NCI-H2107 treated with DMSO at 0.1 percent for 48 hours (cell line): ENCODE data around the gene MICU1.
"Not testable (repeated sequence)": the region's sequence is repeated elsewhere in the genome, so short reads cannot be mapped to it uniquely, and the experiment has no call there.

Experiments
- DNase-seq: peaks from one replicate; lab custom pipeline; 2025; ENCODE audit not compliant: unreplicated experiment; lab: John Stamatoyannopoulos, UW

Gene MICU1

GRCh38 chr10:72455889-72456595 lies 169.8 kb downstream of the MICU1 start:
- no peak for DNase-seq

DNA sequence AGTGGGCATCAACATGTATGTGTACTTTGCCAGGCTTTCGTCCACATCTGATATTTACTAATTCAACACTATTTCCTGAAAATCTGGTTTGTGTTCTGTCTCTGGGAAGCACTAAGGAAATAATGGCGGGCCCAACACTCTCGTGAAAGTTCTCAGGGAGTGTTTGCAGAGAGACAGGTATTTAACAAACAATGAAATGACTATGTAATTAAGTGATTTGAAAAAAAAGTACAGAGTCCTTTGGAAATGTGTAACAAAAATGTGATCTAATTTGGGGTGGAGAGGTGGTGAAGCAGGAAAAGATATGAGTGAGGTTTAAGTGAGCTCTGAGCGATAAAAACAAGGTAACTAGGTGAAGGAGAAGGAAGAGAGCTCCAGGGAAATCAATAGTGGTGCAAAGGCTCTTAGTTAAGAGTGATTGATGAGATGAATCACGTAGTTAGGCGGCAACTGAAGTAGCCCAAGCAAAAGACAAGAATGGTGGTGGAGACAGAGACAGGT lies 175.9 kb downstream of the MICU1 start:
- no peak for DNase-seq

GRCh38 chr10:72445851-72446250 lies 180.0 kb downstream of the MICU1 start:
- DNase-seq: no peak

DNA sequence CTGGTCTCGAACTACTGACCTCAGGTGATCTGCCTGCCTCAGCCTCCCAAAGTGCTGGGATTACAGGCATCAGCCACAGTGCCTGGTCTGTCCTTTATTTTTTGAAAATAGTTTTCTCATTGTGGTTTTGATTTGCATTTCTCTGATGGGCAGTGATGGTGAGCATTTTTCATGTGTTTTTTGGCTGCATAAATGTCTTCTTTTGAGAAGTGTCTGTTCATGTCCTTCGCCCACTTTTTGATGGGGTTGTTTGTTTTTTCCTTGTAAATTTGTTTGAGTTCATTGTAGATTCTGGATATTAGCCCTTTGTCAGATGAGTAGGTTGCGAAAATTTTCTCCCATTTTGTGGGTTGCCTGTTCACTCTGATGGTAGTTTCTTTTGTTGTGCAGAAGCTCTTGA lies 182.9 kb downstream of the MICU1 start:
- not testable (repeated sequence) for DNase-seq

DNA sequence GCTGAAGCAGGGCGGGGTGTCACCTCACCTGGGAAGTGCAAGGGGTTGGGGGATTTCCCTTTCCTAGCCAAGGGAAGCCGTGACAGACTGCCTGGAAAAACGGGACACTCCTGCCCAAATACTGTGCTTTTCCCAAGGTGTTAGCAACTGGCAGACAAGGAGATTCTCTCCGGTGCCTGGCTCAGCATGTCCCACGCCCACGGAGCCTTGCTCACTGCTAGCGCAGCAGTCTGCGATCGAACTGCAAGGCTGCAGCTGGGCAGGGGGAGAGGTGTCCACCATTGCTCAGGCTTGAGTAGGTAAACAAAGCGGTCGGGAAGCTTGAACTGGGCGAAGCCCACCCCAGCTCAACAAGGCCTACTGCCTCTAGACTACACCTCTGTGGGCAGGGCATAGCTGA lies 190.3 kb downstream of the MICU1 start:
- no peak for DNase-seq

DNA sequence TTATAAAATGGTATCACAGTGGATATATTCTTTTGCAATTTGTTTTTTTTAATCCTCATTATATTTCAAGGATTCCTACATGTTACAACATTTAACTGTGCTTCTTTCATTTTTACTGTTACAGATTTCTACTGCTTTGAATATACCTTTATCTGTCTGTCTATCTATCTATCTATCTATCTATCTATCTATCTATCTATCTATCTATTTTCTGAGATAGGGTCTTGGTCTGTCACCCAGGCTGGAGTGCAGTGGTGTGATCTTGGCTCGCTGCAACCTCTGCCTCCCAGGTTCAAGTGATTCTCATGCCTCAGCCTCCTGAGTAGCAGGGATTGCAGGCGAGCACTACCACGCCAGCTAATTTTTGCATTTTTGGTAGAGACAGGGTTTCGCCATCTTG lies 194.9 kb downstream of the MICU1 start:
- not testable (repeated sequence) for DNase-seq

DNA sequence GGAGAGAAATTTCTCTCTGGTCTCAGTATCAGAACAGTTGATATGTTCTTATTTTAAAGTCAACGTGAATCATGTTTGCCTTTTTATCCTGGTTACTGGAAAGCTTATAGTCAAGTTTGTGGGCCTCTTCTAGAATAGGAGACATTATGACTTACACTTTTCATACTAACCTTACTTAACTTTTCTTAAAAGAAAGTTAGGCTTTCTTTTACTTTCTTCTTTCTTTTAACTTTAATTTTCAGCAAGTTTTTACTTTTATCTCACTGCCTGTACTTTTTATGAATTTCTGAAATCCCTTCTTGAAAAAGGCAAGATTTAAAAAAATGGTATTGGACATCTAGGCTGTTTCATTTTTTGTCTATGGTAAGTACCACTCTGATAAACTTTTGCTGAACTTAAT lies 195.9 kb downstream of the MICU1 start:
- no peak for DNase-seq

- no peak for DNase-seq
These were observed 198.9 kb downstream of the MICU1 start for GRCh38 chr10:72426986-72427385.

DNA sequence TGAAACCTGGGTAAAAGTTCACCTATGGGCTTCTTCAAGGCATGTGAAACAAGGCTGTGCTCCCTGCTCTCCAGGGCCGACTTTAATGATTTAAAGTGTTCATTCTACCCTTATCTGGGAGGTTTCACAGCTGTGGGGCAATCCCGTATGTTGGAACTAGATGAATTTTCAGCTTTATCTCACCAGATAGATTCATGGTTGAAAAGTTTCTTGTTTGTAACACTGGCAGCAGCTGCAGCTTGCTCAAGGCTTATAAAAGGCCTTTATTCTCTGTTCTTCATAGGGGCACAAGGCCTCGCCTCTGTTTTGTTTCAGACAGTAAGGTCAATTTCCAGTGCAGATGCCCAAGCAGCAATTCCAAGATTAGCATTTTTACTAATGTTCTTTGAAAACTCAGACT lies 200.7 kb downstream of the MICU1 start:
- DNase-seq: no peak

- DNase-seq: no peak
These were observed 201.3 kb downstream of the MICU1 start for GRCh38 chr10:72424561-72424960.

GRCh38 chr10:72423426-72423825 lies 202.5 kb downstream of the MICU1 start:
- DNase-seq: no peak

DNA sequence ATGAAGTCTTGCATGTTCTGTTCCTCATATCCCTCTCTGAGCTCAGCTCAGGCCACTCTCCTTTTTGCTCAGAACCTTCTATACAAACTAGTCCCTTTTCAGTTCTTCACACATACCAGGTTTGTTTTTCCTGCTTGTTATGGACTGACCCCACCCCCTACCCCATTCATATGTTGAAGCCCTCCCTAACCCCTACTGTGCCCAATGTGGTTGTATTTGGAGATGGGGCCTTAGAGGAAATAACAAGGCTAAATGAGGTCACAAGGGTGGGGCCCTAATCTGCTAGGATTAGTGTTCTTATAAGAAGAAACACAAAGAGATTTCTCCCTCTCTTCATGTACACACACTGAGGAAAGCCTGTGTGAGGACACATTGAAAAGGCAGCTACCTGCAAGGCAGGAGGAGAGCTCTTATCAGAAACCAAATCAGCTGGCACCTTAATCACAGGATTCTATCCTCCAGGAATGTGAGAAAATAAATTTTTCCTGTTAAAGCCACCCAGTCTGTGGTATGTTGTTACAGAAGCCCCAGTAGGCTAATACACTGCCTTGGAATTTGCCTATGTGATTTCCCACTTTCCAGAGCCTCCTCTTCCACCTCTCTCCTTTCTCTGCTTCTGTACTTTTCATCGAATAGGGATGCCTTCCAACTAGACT lies 203.9 kb downstream of the MICU1 start:
- no peak for DNase-seq

- no peak for DNase-seq
These were observed 206.6 kb downstream of the MICU1 start for GRCh38 chr10:72419241-72419640.

DNA sequence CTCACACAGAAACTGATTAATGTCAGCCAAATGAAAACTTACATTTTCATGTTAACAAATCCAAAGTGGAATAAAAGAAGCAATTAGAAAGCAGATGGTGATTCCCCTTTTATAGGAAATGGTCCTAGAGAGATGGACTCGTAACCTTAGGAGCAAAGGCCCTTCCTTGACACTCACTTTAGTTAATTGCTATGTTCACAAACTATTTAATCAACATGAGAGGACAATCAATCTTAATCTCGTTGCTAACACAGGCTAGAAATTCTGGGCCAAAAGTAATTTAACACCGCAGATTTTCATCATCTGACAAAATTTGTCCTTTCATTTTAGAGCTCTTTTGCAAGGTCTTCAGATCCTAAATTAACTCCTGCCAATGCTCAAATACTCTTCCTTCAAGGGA lies 207.2 kb downstream of the MICU1 start:
- DNase-seq: no peak

DNA sequence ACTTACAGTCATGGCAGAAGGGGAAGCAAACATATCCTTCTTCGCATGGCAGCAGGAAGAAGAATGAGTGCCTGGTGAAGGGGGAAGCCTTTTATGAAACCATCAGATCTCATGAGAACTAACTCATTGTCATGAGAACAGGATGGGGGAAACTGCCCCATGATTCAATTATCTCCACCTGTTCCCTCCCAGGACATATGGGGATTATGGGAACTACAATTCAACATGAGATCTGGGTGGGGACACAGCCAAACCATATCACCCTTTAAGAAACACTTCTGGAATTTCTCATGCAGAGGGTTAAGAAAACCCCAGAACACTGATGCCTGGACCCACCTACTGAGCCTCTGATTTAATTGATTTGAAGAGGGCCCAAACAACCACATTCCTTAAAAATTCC lies 207.9 kb downstream of the MICU1 start:
- DNase-seq: no peak

GRCh38 chr10:72416661-72417060 lies 209.2 kb downstream of the MICU1 start:
- no peak for DNase-seq

DNA sequence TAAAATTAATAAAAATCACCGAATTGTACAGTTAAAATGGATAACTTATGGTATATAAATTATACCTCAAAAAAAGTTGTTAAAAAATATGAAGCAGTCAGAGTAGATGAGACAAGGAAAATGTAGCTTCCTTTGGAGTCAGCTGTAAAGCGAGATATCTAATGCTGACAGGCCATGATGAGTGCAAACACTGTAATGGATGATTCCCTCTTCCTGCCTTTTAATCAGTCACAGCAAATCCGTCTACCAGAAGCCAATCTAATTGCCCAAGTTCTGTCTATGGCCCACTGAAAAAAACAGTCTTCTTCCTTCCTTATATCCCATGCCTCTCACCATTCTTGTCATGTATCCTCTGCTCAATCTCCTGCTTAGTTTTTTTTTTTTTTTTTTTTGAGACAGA lies 211.2 kb downstream of the MICU1 start:
- no peak for DNase-seq

- DNase-seq: no peak
These were observed 216.7 kb downstream of the MICU1 start for GRCh38 chr10:72409167-72409566.

DNA sequence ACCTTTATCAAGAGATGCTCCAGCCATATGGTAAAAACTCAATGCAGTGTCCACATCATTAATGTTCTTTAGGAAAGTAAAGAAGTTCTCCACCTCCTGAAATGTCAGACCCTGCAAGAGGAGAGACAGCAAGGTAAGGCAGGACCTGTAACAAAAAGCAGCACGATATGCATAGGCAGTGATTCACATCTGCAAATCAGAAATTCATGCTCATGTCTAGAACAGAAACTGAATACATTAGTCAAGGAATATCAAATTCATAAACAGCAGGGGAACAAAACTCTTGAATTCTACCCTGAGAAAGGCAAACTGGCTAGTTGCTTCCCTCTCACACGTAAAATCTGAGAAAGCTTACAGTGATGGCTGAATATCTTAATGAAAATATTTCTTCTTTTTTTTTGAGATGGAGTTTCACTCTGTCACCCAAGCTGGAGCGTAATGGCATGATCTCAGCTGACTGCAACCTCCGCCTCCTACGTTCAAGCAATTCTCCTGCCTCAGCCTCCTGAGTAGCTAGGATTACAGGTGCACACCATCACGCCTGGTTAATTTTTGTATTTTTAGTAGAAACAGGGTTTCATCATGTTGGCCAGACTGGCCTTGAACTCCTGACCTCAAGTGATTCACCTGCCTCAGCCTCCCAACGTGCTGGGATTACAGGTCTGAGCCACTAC lies 217.8 kb downstream of the MICU1 start:
- no peak for DNase-seq

DNA sequence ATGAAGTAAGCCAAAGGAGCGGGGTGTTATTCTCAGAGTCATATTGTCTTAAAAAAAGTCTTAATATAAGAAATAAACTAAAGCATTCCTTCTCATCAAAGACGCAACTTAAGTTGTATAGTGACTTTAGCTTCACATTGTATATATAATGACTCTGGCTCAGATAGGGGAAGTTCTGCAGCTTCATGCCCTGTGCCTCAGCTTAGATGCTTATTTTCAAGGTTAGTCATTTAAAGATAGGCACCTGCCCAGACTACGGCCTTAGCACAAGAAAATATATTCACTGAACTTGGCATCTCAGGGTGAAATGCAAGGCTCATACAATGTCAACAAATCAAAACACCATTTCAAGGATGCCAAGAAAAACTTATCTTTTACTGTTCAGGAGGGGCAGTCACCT lies 218.4 kb downstream of the MICU1 start:
- DNase-seq: no peak

DNA sequence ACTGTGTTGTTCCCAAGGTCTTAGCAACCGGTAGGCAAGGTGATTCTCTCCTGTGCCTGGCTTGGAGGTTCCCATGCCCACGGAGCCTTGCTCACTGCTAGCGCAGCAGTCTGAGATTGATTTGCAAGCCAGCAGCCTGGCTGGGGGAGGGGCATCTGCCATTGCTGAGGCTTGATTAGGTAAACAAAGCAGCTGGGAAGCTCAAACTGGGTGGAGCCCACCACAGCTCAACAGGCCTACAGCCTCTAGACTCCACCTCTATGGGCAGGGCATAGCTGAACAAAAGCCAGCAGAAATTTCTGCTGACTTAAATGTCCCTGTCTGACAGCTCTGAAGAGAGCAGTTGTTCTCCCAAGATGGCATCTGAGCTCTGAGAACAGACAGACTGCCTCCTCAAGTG lies 230.3 kb downstream of the MICU1 start:
- not testable (repeated sequence) for DNase-seq

- DNase-seq: no peak
These were observed 233.3 kb downstream of the MICU1 start for GRCh38 chr10:72392571-72392970.
